BJ (cell line): ENCODE data around the gene SLC26A8. TPM values are rescaled to one million over a fixed set of nuclear protein-coding genes. Genes with fewer than 3 reads are reported as not detected.

Experiments
- CTCF ChIA-PET: fragments of 350-600 bp; formaldehyde crosslinking; extraction: SDS; loops from one replicate; lab custom pipeline; 2021; ENCODE audit warnings: antibody characterized with exemption, inconsistent platforms; lab: Yijun Ruan, JAX
- POLR2A ChIA-PET: fragments of 300-600 bp; sonication (Branson Sonifier 250); formaldehyde crosslinking; extraction: SDS; loops from one replicate; lab custom pipeline; 2021; ENCODE audit warnings: antibody characterized with exemption; lab: Charles Lee
- DNase-seq: peaks from one replicate; pipeline ENCODE4 v3.0.0-alpha.2; 2011; ENCODE audit warnings: low read depth
- H3K27me3 ChIP-seq: 2 replicates; pipeline ENCODE4 v1.6.0; 2011; ENCODE audit warnings: low read length; ENCODE audit not compliant: control insufficient read depth, insufficient read depth
- H3K36me3 ChIP-seq: 2 replicates; pipeline ENCODE4 v1.5.1; 2011; ENCODE audit warnings: low read length; ENCODE audit not compliant: control insufficient read depth, insufficient read depth
- H3K4me3 ChIP-seq: 2 replicates; pipeline ENCODE4 v1.5.1; 2011; ENCODE audit warnings: low read depth, mild to moderate bottlenecking, control low read depth, low read length
- CTCF ChIP-seq: IDR thresholded peaks from 2 replicates; pipeline ENCODE4 v1.5.1; 2011; ENCODE audit warnings: low read depth, mild to moderate bottlenecking, control low read depth, inconsistent platforms, low read length, moderate library complexity; ENCODE audit not compliant: insufficient read depth
- polyA plus RNA-seq: library from polyadenylated mRNA; depleted of rRNA; stranded (reverse); fragments of >200 nt; gene quantifications from 2 replicates; pipeline ENCODE4 v1.2.3, GENCODE V29; 2011

The SLC26A8 gene
- polyA plus RNA-seq, 1 experiment, result not detected

GRCh38 chr6:35929601-35930000 lies 94.8 kb downstream of the SLC26A8 start:
- DNase-seq, result no peak
- Histone ChIP-seq H3K4me3 (no peak overlapping the region), H3K27me3 (no peaks in the 10 kb centered on the region), H3K36me3 (no peaks in the 10 kb centered on the region)
- ChIA-PET POLR2A (interaction anchor here (0.6 kb wide), 1 partner anchor 90 kb away, joined by 4 read pairs; no protein-coding TSS in a partner anchor), CTCF (interaction anchor here (1.3 kb wide), 1 partner anchor 15 kb away, joined by 3 read pairs; no protein-coding TSS in a partner anchor)
- no peak for TF ChIP-seq CTCF

DNA sequence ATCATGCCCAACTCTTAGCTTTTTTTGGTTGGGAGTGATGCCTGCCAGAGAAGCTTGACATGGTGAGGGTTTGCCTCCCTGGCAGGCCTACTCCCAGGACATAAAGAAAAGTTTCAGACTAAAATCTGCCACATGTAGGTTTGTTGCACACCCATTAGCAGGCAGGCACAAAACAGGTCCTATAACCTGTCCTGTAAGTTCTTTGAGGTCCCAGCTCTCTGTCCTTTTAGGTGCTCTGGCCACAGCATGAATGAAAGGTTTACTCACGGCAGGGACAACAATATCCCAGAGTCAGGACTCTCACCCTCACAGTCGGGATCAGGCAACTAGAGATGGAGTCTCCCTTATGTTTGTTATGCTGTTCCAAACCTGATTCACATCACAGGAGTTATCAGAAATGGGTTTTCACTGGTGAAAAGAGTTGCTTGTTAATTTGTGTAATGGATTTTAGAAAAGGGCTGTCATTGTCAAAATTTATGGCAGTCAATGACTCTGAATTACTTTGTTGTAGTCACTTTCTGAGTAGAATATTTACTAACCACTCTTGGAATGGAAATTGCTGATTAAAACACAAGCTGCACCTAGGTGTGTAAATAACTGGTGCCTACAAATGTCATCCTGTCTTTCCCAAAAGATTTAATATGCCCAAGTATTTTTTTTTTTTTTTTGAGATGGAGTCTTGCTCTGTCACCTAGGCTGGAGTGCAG lies 97.8 kb downstream of the SLC26A8 start:
- no peaks in the 10 kb centered on the region for H3K36me3 ChIP-seq
- no peak overlapping the region for H3K4me3 ChIP-seq
- TF ChIP-seq CTCF, result no peak
- no peak for DNase-seq
- H3K27me3 ChIP-seq, result no peaks in the 10 kb centered on the region
- ChIA-PET POLR2A (no interaction called here), CTCF (interaction anchor here (0.6 kb wide), 1 partner anchor 54 kb away, joined by 3 read pairs; no protein-coding TSS in a partner anchor)

- POLR2A ChIA-PET, result no interaction called here
- no peak for TF ChIP-seq CTCF
- no peaks in the 10 kb centered on the region for H3K36me3 ChIP-seq
- DNase-seq, result no peak
- CTCF ChIA-PET, result no interaction called here
- no peak overlapping the region for H3K4me3 ChIP-seq
- H3K27me3 ChIP-seq, result no peaks in the 10 kb centered on the region
These were observed 98.5 kb downstream of the SLC26A8 start for GRCh38 chr6:35925961-35926360.

GRCh38 chr6:35924146-35924545 lies 100.3 kb downstream of the SLC26A8 start:
- ChIA-PET POLR2A (no interaction called here), CTCF (no interaction called here)
- H3K36me3 ChIP-seq, result no peaks in the 10 kb centered on the region
- no peak for TF ChIP-seq CTCF
- no peak overlapping the region for H3K4me3 ChIP-seq
- DNase-seq, result no peak
- no peaks in the 10 kb centered on the region for H3K27me3 ChIP-seq

DNA sequence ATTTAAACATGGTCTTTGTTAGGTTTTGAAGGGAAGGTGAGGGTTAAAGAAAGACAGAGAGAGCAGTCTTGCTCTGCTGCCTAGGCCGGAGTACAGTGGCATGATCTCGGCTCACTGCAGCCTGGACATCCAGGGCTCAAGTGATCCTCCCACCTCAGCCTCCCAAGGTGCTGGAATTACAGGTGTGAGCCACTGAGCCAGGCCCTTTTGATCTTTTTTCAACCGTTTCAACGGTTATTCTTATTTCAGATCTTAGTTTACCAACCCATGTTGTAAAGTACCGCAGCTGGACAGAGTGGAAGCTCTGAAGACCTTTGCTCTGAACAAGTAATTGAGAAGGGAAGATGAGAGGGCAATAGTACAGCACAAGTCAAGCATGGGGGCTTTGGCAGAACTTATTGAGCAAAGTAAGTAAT lies 102.3 kb downstream of the SLC26A8 start:
- Histone ChIP-seq H3K27me3 (no peaks in the 10 kb centered on the region), H3K4me3 (no peak overlapping the region), H3K36me3 (no peaks in the 10 kb centered on the region)
- DNase-seq, result no peak
- no peak for TF ChIP-seq CTCF
- CTCF ChIA-PET, result interaction anchor here (1.2 kb wide), 1 partner anchor 47 kb away, joined by 4 read pairs; no protein-coding TSS in a partner anchor
- POLR2A ChIA-PET, result no interaction called here
